HepG2 (cell line): ENCODE results near the gene SAA2. TPM values are rescaled to one million over a fixed set of nuclear protein-coding genes. Genes with fewer than 3 reads are reported as not detected.

Source experiments
- ATAC-seq: fragments of 200-7000 bp; cut with Tn5 transposase; 3 replicates; pipeline ENCODE4 v1.9.1; 2020; ENCODE audit warnings: mild to moderate bottlenecking, moderate library complexity
- BruUV-seq: library from RNA; stranded (reverse); fragments of 400-500 nt; replicated peaks from 2 replicates; lab custom pipeline; 2021; lab: Mats Ljungman, UMichigan
- CTCF ChIA-PET: fragments of 300-600 bp; formaldehyde crosslinking; extraction: SDS; loops from one replicate; lab custom pipeline; 2021; ENCODE audit warnings: low total read pairs, inconsistent platforms, low intra/inter-chr PET ratio; lab: Yijun Ruan, JAX
- POLR2A ChIA-PET: fragments of 350-600 bp; sonication (Branson Sonifier 250); formaldehyde crosslinking; loops from one replicate; lab custom pipeline; 2020; ENCODE audit warnings: antibody characterized with exemption, inconsistent platforms; lab: Yijun Ruan, JAX
- DNase-seq: peaks from one replicate; pipeline ENCODE4 v3.0.0-alpha.2; 2015; ENCODE audit warnings: low spot score
- FAIRE-seq: peaks from 3 replicates; lab custom pipeline; 2011; peaks lifted over from hg19 to GRCh38; lab: Jason Lieb, UNC
- H2AFZ ChIP-seq: one replicate; pipeline ENCODE4 v1.6.1; 2011; ENCODE audit warnings: low read length, inconsistent platforms
- H3K27ac ChIP-seq: fragments of 300-600 bp; 3 replicates; pipeline ENCODE4 v1.8.0; 2011; ENCODE audit warnings: mixed run types, mild to moderate bottlenecking, mixed read lengths, low read length, inconsistent platforms; ENCODE audit not compliant: insufficient read depth; ENCODE audit errors: extremely low read length
- H3K27me3 ChIP-seq, 2 experiments: fragments of 200-600 bp in 1 of 2; 2 replicates in 1 of 2; 3 replicates in 1 of 2; pipeline versions ENCODE4 v1.6.0 to v1.8.0; 2011; ENCODE audit warnings: low read length in 2 of 2, mild to moderate bottlenecking in 2 of 2, moderate library complexity in 2 of 2, inconsistent platforms in 1 of 2; ENCODE audit not compliant: insufficient read depth in 2 of 2, control insufficient read depth in 1 of 2
- H3K36me3 ChIP-seq, 2 experiments: fragments of 200-600 bp in 1 of 2; replicated peaks in 1 of 2; 2 replicates in 1 of 2; 3 replicates in 1 of 2; pipeline versions ENCODE4 v1.5.1 to v1.8.0; 2011; ENCODE audit warnings: low read length in 2 of 2, inconsistent platforms in 1 of 2; ENCODE audit not compliant: insufficient read depth in 2 of 2, control insufficient read depth in 1 of 2
- H3K4me1 ChIP-seq: 2 replicates; pipeline ENCODE4 v1.5.1; 2012; ENCODE audit warnings: low read length, inconsistent platforms; ENCODE audit not compliant: insufficient read depth
- H3K4me2 ChIP-seq: 2 replicates; pipeline ENCODE4 v1.6.0; 2011; ENCODE audit warnings: low read depth, low read length, inconsistent platforms
- H3K4me3 ChIP-seq, 3 experiments: fragments of 200-600 bp in 1 of 3; sonication (generic), shearing (Covaris generic) in 1 of 3; replicated peaks in 1 of 3; 2 replicates each; pipeline ENCODE4 v1.5.1; 2011 to 2016; ENCODE audit warnings: low read length in 3 of 3, inconsistent platforms in 2 of 3, low read depth in 2 of 3, mild to moderate bottlenecking in 2 of 3, control low read depth in 1 of 3, mixed read lengths in 1 of 3; ENCODE audit not compliant: insufficient read depth in 1 of 3
- H3K79me2 ChIP-seq: one replicate; pipeline ENCODE4 v1.6.1; 2011; ENCODE audit warnings: low read length, inconsistent platforms; ENCODE audit not compliant: insufficient read depth
- H3K9ac ChIP-seq: 2 replicates; pipeline ENCODE4 v1.6.0; 2011; ENCODE audit warnings: mild to moderate bottlenecking, low read depth, low read length, inconsistent platforms; ENCODE audit not compliant: insufficient read depth
- H3K9me3 ChIP-seq: 2 replicates; pipeline ENCODE4 v1.5.1; 2012; ENCODE audit warnings: mild to moderate bottlenecking, low read length
- H4K20me1 ChIP-seq: 2 replicates; pipeline ENCODE4 v1.6.0; 2011; ENCODE audit warnings: inconsistent platforms, mild to moderate bottlenecking, low read length, moderate library complexity; ENCODE audit not compliant: insufficient read depth
- CSRNP2 ChIP-seq: sonication (generic); formaldehyde crosslinking; conservative IDR thresholded peaks from 2 replicates; pipeline ENCODE4 v1.8.0; 2022; ENCODE audit warnings: low read depth, missing genetic modification reagents
- GPBP1L1 ChIP-seq: sonication (generic); formaldehyde crosslinking; IDR thresholded peaks from 2 replicates; pipeline ENCODE4 v1.5.0; 2020; ENCODE audit warnings: mild to moderate bottlenecking, missing genetic modification reagents
- NBN ChIP-seq: fragments of 450-650 bp; conservative IDR thresholded peaks from 2 replicates; pipeline ENCODE4 v1.6.1; 2017
- SUZ12 ChIP-seq: fragments of 150-350 bp; IDR thresholded peaks from 2 replicates; pipeline ENCODE4 v1.6.1; 2014; ENCODE audit warnings: low read depth, low read length
- ZNF772 ChIP-seq: sonication (generic); formaldehyde crosslinking; IDR thresholded peaks from 2 replicates; pipeline ENCODE4 v1.5.0; 2020; ENCODE audit warnings: mild to moderate bottlenecking, missing genetic modification reagents
- WGBS: methylation state at CpG from one replicate; pipeline ENCODE4 v1.1.6; 2017; ENCODE audit warnings: low lambda C conversion rate; 5-methylcytosine and 5-hydroxymethylcytosine counted together
- in situ Hi-C: cut with HindIII; loops from 2 replicates; pipeline ENCODE4 v1.10.0; 2017; ENCODE audit warnings: low pct_unique_long_range_greater_than_20kb; ENCODE audit not compliant: extremely low pct_ligation_motif_present
- intact Hi-C: fragments of 100-400 bp; cut with micrococcal nuclease; formaldehyde crosslinking; loops from one replicate; pipeline ENCODE4 v1.10.0; 2022; ENCODE audit not compliant: unreplicated experiment
- polyA plus RNA-seq, 8 experiments: library from polyadenylated mRNA; depleted of rRNA in 3 of 8; stranded (reverse) in 7 of 8; unstranded in 1 of 8; fragments of >200 nt; fragmentation: Illumina TruSeq in 4 of 8; extraction: Trizol in 4 of 8; gene quantifications; 2 replicates each; pipeline versions ENCODE4 v1.2.1 to v1.2.3, GENCODE V29; 2011 to 2016; ENCODE audit warnings: low read depth in 4 of 8, missing spikeins in 1 of 8, mixed read lengths in 1 of 8; ENCODE audit not compliant: insufficient read depth in 1 of 8
- total RNA-seq, 5 experiments: library from RNA; depleted of rRNA; stranded (reverse); fragments of >200 nt; fragmentation: Illumina TruSeq; extraction: Trizol; gene quantifications; 2 replicates each; pipeline ENCODE4 v1.2.3, GENCODE V29; 2016; ENCODE audit warnings: low read depth in 1 of 5
- TF ChIP-seq, protein P1 (sequence below): sonication (generic); formaldehyde crosslinking; IDR thresholded peaks from 2 replicates; pipeline ENCODE4 v1.4.0; 2020; ENCODE audit warnings: mild to moderate bottlenecking, missing genetic modification reagents
- TF ChIP-seq, protein P2 (sequence below): sonication (generic); formaldehyde crosslinking; IDR thresholded peaks from 2 replicates; pipeline ENCODE4 v1.5.1; 2020; ENCODE audit warnings: missing genetic modification reagents, mild to moderate bottlenecking, borderline replicate concordance
- TF ChIP-seq, protein P3 (sequence below): IDR thresholded peaks from 2 replicates; pipeline ENCODE4 v1.6.1; 2018; ENCODE audit warnings: missing genetic modification reagents
- TF ChIP-seq, protein P4 (sequence below): sonication (generic); formaldehyde crosslinking; IDR thresholded peaks from 2 replicates; pipeline ENCODE4 v1.9.0; 2022; ENCODE audit warnings: missing genetic modification reagents, mild to moderate bottlenecking, borderline replicate concordance

Gene SAA2
- total and polyA plus RNA-seq, 2 of the 13 experiments (the other 11 are each of a cell fraction or from before 2014, with no cell fraction given): 0.27 TPM; not detected in 1

GRCh38 chr11:18236664-18237356, 11.7 kb downstream of the SAA2 start, which contains the start of gene SAA4 (continued):
- no peak for TF ChIP-seq ZNF772

GRCh38 chr11:18235394-18236334, 12.8 kb downstream of the SAA2 start:
- no TSS peak for BruUV-seq
- ATAC-seq (no peak), DNase-seq (no peak), FAIRE-seq (no peak)
- peak overlapping the region; percentile 71 for H3K4me2 ChIP-seq
- ChIA-PET POLR2A (interaction anchor here (1.4 to 4.8 kb wide), 2 partner anchors 9 to 11 kb away, joined by 3 to 37 read pairs; no protein-coding TSS in a partner anchor), CTCF (no interaction called here)
- no peak overlapping the region for H2AFZ ChIP-seq
- H3K79me2 ChIP-seq: peaks cover 13% of the 10 kb centered on the region
- peak overlapping the region; percentile 72 for H3K27ac ChIP-seq
- intact Hi-C loops: loop anchor here (10.0 kb wide), 1 partner anchor 89 kb away; the partner anchor contains the start of genes GTF2H1 and HPS5
- in situ Hi-C loops: no loop called here
- no peaks in the 10 kb centered on the region for H3K36me3 ChIP-seq
- H3K9ac ChIP-seq: peak overlapping the region; percentile 56
- H3K4me3 ChIP-seq: peak overlapping the region; percentile 28 to 53 (median 32); a peak in 3 of 6 replicates
- peaks cover 99% of the 10 kb centered on the region for H3K4me1 ChIP-seq
- WGBS: 54% methylated on average over 8 of the region's 8 CpGs
- no peaks in the 10 kb centered on the region for H4K20me1 ChIP-seq
- H3K9me3 ChIP-seq: no peaks in the 10 kb centered on the region
- H3K27me3 ChIP-seq: no peaks in the 10 kb centered on the region
- TF ChIP-seq GPBP1L1 (CRISPR knock-in tag) (no peak), SUZ12 (no peak), NBN (no peak), CSRNP2 (CRISPR knock-in tag) (no peak)
- TF ChIP-seq, protein P1, sequence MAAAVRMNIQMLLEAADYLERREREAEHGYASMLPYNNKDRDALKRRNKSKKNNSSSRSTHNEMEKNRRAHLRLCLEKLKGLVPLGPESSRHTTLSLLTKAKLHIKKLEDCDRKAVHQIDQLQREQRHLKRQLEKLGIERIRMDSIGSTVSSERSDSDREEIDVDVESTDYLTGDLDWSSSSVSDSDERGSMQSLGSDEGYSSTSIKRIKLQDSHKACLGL (CRISPR knock-in tag): no peak
- TF ChIP-seq, protein P2, sequence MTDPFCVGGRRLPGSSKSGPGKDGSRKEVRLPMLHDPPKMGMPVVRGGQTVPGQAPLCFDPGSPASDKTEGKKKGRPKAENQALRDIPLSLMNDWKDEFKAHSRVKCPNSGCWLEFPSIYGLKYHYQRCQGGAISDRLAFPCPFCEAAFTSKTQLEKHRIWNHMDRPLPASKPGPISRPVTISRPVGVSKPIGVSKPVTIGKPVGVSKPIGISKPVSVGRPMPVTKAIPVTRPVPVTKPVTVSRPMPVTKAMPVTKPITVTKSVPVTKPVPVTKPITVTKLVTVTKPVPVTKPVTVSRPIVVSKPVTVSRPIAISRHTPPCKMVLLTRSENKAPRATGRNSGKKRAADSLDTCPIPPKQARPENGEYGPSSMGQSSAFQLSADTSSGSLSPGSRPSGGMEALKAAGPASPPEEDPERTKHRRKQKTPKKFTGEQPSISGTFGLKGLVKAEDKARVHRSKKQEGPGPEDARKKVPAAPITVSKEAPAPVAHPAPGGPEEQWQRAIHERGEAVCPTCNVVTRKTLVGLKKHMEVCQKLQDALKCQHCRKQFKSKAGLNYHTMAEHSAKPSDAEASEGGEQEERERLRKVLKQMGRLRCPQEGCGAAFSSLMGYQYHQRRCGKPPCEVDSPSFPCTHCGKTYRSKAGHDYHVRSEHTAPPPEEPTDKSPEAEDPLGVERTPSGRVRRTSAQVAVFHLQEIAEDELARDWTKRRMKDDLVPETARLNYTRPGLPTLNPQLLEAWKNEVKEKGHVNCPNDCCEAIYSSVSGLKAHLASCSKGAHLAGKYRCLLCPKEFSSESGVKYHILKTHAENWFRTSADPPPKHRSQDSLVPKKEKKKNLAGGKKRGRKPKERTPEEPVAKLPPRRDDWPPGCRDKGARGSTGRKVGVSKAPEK: 0 out of 2 replicates have a peak, but pooled peaks have one; percentile 44
- TF ChIP-seq, protein P3, sequence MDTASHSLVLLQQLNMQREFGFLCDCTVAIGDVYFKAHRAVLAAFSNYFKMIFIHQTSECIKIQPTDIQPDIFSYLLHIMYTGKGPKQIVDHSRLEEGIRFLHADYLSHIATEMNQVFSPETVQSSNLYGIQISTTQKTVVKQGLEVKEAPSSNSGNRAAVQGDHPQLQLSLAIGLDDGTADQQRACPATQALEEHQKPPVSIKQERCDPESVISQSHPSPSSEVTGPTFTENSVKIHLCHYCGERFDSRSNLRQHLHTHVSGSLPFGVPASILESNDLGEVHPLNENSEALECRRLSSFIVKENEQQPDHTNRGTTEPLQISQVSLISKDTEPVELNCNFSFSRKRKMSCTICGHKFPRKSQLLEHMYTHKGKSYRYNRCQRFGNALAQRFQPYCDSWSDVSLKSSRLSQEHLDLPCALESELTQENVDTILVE (CRISPR knock-in tag): no peak
- TF ChIP-seq, protein P4, sequence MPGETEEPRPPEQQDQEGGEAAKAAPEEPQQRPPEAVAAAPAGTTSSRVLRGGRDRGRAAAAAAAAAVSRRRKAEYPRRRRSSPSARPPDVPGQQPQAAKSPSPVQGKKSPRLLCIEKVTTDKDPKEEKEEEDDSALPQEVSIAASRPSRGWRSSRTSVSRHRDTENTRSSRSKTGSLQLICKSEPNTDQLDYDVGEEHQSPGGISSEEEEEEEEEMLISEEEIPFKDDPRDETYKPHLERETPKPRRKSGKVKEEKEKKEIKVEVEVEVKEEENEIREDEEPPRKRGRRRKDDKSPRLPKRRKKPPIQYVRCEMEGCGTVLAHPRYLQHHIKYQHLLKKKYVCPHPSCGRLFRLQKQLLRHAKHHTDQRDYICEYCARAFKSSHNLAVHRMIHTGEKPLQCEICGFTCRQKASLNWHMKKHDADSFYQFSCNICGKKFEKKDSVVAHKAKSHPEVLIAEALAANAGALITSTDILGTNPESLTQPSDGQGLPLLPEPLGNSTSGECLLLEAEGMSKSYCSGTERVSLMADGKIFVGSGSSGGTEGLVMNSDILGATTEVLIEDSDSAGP (CRISPR knock-in tag): no peak
